DMS 273 treated with DMSO at 0.1 percent for 48 hours (cell line): Measurements from ENCODE around the gene CPB1.

Source experiments
- DNase-seq: peaks from one replicate; lab custom pipeline; 2025; lab: John Stamatoyannopoulos, UW

The CPB1 gene

DNA sequence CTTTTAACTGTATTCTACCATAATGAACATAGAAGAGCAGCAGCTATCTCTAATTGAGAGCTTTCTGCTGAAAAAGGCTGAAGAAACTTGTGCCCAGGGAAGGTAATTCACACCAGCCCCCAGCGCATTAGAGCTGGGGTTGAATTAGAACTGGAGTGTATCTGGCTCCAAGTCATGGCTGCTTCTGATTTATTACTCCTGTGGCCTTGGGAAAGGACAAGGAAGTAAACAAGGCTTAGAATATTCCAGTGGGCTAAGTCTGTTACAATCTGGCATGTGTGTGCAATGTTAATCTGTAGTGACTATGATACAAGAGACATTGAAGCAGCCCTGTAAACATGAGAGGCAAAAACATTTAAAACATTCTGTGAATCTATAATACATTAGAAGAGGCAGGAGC is 55.6 kb downstream of the CPB1 start:
- no peak for DNase-seq

DNA sequence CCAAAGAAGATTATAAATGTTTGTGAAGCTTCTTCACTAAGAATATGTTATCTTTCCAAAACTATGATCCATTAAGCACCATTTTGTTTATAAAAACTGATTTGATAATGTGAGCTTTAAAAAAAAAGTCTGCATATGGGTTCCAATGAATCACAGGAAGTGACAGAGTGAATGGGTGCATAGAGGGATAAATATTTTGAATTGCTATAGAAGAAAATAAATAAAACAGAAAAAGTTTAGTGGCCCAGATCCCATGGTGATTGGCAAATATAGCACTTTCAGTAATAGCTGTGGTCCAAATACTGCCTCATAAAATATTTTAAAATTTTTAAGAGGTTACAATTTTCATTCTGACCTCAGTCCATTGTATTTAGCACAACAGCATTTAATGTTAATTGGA is 56.6 kb downstream of the CPB1 start:
- no peak for DNase-seq

DNA sequence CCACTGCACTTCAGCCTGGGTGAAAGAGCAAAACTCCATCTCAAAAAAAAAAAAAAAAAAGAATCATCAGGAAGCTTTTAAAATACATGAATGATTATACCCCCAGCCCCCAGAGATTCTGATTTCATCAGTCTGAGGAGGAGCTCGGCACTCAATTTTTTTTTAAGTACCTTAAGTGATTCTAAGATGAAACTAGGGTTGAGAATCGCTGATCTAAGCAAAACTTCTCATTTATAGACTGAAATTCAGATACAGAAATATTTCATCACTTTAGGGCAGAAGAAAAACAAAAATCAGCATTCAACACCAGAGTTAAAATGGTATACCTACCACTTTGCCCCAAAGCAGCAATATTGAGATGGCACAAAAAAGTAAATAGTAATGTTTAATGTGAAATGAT is 62.2 kb downstream of the CPB1 start:
- DNase-seq: no peak

DNA sequence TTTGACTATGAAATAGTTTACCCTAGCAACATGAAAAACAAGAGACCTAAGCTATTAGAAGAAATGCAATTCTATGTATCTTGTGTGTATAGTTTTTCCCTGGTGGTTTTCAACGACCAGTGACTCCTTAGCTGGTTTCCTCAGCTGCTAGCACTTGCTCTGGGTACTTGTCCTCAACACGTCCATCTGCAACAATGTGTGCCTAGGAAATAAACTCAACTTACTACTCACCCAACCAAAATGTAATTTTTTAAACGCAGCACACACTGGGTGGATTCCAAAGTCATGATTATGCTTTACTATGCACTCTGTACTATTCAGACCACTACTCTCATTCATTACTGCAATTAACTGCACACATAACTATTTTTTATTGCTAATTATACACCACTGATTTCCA is 68.5 kb downstream of the CPB1 start:
- DNase-seq: no peak

DNA sequence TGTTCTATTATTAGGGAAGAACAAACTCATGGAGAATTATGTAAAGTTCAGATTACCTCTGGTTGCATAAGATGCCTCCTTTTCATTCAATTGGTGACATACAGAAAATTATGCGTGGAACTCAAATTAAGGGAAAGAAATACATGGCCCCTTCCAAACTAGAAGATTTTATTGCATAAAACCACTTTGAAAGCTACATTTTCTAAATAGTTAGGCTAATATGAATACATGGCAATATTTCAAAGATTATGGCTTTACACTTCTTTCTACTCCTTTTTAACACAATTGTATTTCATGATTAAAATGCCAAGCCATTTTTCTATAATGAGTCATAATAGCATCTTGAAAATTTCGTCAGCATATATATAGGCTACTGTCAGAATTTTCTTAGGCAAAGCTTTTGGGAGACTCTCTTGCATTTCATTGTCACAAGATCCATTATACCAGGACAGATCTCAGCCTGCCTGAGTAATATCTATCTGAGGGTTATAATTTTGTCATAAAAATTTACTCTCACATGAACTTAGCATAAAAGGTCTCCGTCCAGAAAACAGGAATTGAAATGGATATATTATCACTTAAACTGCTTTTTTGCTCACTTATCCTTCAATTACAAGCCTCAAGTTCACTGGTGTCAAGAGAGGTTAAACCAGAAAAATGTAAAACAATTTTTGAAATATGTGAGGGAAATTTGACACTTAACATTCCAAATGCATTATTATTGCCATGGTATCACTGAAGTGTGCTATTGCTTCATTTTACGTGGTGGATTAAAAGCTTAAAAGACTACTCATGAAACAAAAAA is 74.6 kb downstream of the CPB1 start:
- DNase-seq: no peak

DNA sequence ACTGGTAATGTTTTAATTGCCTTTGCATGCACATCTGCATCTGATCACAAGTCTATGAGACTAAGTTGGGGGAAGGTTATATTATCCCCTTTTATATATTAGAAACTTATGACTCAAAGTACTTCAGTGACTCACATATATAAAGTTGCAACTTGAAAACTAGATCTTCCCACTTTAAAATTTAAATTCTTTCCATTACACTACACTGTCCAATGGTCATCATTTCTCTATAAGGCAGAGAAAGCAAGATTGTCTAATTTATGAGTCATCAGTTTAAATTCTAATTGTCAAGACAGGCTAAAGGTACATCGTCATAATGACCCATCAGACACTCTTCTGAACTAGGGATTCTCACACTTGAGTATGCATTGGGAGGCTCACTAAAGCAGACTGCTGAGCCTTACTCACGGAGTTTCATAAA is 75.4 kb downstream of the CPB1 start:
- DNase-seq: no peak

DNA sequence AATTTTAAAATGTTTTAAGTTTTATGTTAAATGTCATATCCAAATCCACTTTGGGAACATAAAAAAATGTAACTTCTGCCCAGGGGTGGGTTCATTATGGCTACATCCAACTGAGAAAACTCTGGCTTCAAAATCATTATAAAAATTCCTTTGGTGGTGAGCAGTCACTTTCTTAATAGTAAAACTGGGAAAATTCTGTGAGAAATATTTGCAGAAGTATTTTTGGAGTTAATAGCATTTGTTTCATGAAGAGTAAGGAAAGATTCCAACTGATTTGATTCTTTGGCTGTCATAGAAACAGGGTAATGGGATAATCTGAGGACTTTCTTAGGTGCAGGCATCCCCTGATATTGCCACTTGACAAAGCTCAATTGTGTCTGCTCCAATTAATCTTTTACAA is 76.3 kb downstream of the CPB1 start:
- DNase-seq: no peak

GRCh38 chr3:148906667-148907066 is 79.1 kb downstream of the CPB1 start:
- DNase-seq: no peak
